Measurements from ENCODE around the gene PSTK.
A peak's percentile ranks its signal among the peaks of the same experiment; 100 is the strongest.

Gene PSTK

GRCh38 chr10:122980209-122981065, at the start of gene PSTK:
Gene PSTK (plus strand): TSS chr10:122980401. CDS start chr10:122980480, 79 bp downstream.
- Histone ChIP-seq H3K4me1 (ENCODE audit: control insufficient read depth, insufficient read depth, low read length, unreplicated experiment) (no peaks in the 10 kb centered on the region), H3K79me2 (ENCODE audit: control insufficient read depth, insufficient read depth, low read length, unreplicated experiment) (no peaks in the 10 kb centered on the region), H2AFZ (ENCODE audit: low read length, unreplicated experiment) (peak within 1 kb of the TSS; percentile 94), H3K27ac (ENCODE audit: low read depth, low read length) (peak within 1 kb of the TSS; percentile 74), H3K27me3 (ENCODE audit: insufficient read depth, low read length) (no peaks in the 10 kb centered on the region), H3K36me3 (ENCODE audit: insufficient read depth, low read length) (no peaks in the 10 kb centered on the region), H3K4me3 (ENCODE audit: low read depth, low read length) (peak within 1 kb of the TSS; percentile 89)

- no peaks in the 10 kb centered on the region for H3K4me1 ChIP-seq (ENCODE audit: control insufficient read depth, insufficient read depth, low read length, unreplicated experiment)
- no peak overlapping the region for H2AFZ ChIP-seq (ENCODE audit: low read length, unreplicated experiment)
Observed at GRCh38 chr10:122931088-122931906, 48.9 kb upstream of the PSTK start.

GRCh38 chr10:122939133-122939855, 40.9 kb upstream of the PSTK start:
- Histone ChIP-seq H3K27me3 (ENCODE audit: insufficient read depth, low read length) (no peaks in the 10 kb centered on the region), H3K4me1 (ENCODE audit: control insufficient read depth, insufficient read depth, low read length, unreplicated experiment) (peaks cover 26% of the 10 kb centered on the region), H3K4me3 (ENCODE audit: low read depth, low read length) (no peak overlapping the region), H3K36me3 (ENCODE audit: insufficient read depth, low read length) (peaks cover 39% of the 10 kb centered on the region), H3K79me2 (ENCODE audit: control insufficient read depth, insufficient read depth, low read length, unreplicated experiment) (peaks cover 5% of the 10 kb centered on the region), H3K27ac (ENCODE audit: low read depth, low read length) (peak overlapping the region; percentile 86), H2AFZ (ENCODE audit: low read length, unreplicated experiment) (no peak overlapping the region)

More at GRCh38 chr10:122931088-122931906, 48.9 kb upstream of the PSTK start:
- Histone ChIP-seq H3K79me2 (ENCODE audit: control insufficient read depth, insufficient read depth, low read length, unreplicated experiment) (no peaks in the 10 kb centered on the region), H3K27me3 (ENCODE audit: insufficient read depth, low read length) (no peaks in the 10 kb centered on the region), H3K27ac (ENCODE audit: low read depth, low read length) (no peak overlapping the region), H3K4me3 (ENCODE audit: low read depth, low read length) (no peak overlapping the region), H3K36me3 (ENCODE audit: insufficient read depth, low read length) (peaks cover 11% of the 10 kb centered on the region)

- H2AFZ ChIP-seq (ENCODE audit: low read length, unreplicated experiment): no peak overlapping the region
- peak overlapping the region; percentile 54; the same call in 1 of the 2 replicates for H3K4me3 ChIP-seq (ENCODE audit: low read depth, low read length)
- peaks cover 33% of the 10 kb centered on the region for H3K36me3 ChIP-seq (ENCODE audit: insufficient read depth, low read length)
- no peaks in the 10 kb centered on the region for H3K27me3 ChIP-seq (ENCODE audit: insufficient read depth, low read length)
- peak overlapping the region; percentile 86 for H3K27ac ChIP-seq (ENCODE audit: low read depth, low read length)
- H3K4me1 ChIP-seq (ENCODE audit: control insufficient read depth, insufficient read depth, low read length, unreplicated experiment): peaks cover 26% of the 10 kb centered on the region
- H3K79me2 ChIP-seq (ENCODE audit: control insufficient read depth, insufficient read depth, low read length, unreplicated experiment): peaks cover 5% of the 10 kb centered on the region
Observed at GRCh38 chr10:122939856-122940543, 40.2 kb upstream of the PSTK start.

- Histone ChIP-seq H3K4me3 (ENCODE audit: low read depth, low read length) (no peak overlapping the region), H3K79me2 (ENCODE audit: control insufficient read depth, insufficient read depth, low read length, unreplicated experiment) (peaks cover 14% of the 10 kb centered on the region), H3K27ac (ENCODE audit: low read depth, low read length) (no peak overlapping the region), H2AFZ (ENCODE audit: low read length, unreplicated experiment) (no peak overlapping the region), H3K36me3 (ENCODE audit: insufficient read depth, low read length) (peaks cover 29% of the 10 kb centered on the region), H3K27me3 (ENCODE audit: insufficient read depth, low read length) (no peaks in the 10 kb centered on the region), H3K4me1 (ENCODE audit: control insufficient read depth, insufficient read depth, low read length, unreplicated experiment) (peaks cover 11% of the 10 kb centered on the region)
Observed at GRCh38 chr10:122949296-122949695, 30.9 kb upstream of the PSTK start.

- no peaks in the 10 kb centered on the region for H3K27me3 ChIP-seq (ENCODE audit: insufficient read depth, low read length)
- H3K27ac ChIP-seq (ENCODE audit: low read depth, low read length): peak within 1 kb of the TSS; percentile 58; the same call in 1 of the 2 replicates
- peaks cover 9% of the 10 kb centered on the region for H3K36me3 ChIP-seq (ENCODE audit: insufficient read depth, low read length)
- H3K4me1 ChIP-seq (ENCODE audit: control insufficient read depth, insufficient read depth, low read length, unreplicated experiment): peaks cover 31% of the 10 kb centered on the region
- peak within 1 kb of the TSS; percentile 98 for H3K4me3 ChIP-seq (ENCODE audit: low read depth, low read length)
- H3K79me2 ChIP-seq (ENCODE audit: control insufficient read depth, insufficient read depth, low read length, unreplicated experiment): peaks cover 60% of the 10 kb centered on the region
- peak within 1 kb of the TSS; percentile 98 for H2AFZ ChIP-seq (ENCODE audit: low read length, unreplicated experiment)
Observed at GRCh38 chr10:122953902-122954730, 26.1 kb upstream of the PSTK start, which contains the start of gene C10orf88. Gene C10orf88 (minus strand): TSS chr10:122954227. CDS start chr10:122954178, 49 bp downstream.

GRCh38 chr10:122954731-122955050, 25.5 kb upstream of the PSTK start:
- Histone ChIP-seq H3K4me3 (ENCODE audit: low read depth, low read length) (peak overlapping the region; percentile 98), H3K36me3 (ENCODE audit: insufficient read depth, low read length) (peaks cover 8% of the 10 kb centered on the region), H3K27me3 (ENCODE audit: insufficient read depth, low read length) (no peaks in the 10 kb centered on the region), H3K27ac (ENCODE audit: low read depth, low read length) (no peak overlapping the region), H3K4me1 (ENCODE audit: control insufficient read depth, insufficient read depth, low read length, unreplicated experiment) (peaks cover 31% of the 10 kb centered on the region), H2AFZ (ENCODE audit: low read length, unreplicated experiment) (peak overlapping the region; percentile 98), H3K79me2 (ENCODE audit: control insufficient read depth, insufficient read depth, low read length, unreplicated experiment) (peaks cover 62% of the 10 kb centered on the region)

GRCh38 chr10:122955892-122956291, 24.3 kb upstream of the PSTK start:
- Histone ChIP-seq H3K27ac (ENCODE audit: low read depth, low read length) (no peak overlapping the region), H3K4me3 (ENCODE audit: low read depth, low read length) (peak overlapping the region; percentile 98), H3K4me1 (ENCODE audit: control insufficient read depth, insufficient read depth, low read length, unreplicated experiment) (peaks cover 31% of the 10 kb centered on the region), H2AFZ (ENCODE audit: low read length, unreplicated experiment) (no peak overlapping the region), H3K27me3 (ENCODE audit: insufficient read depth, low read length) (no peaks in the 10 kb centered on the region), H3K79me2 (ENCODE audit: control insufficient read depth, insufficient read depth, low read length, unreplicated experiment) (peaks cover 69% of the 10 kb centered on the region), H3K36me3 (ENCODE audit: insufficient read depth, low read length) (peaks cover 3% of the 10 kb centered on the region)

- H3K36me3 ChIP-seq (ENCODE audit: insufficient read depth, low read length): peaks cover 6% of the 10 kb centered on the region
- no peak overlapping the region for H2AFZ ChIP-seq (ENCODE audit: low read length, unreplicated experiment)
- peaks cover 25% of the 10 kb centered on the region for H3K4me1 ChIP-seq (ENCODE audit: control insufficient read depth, insufficient read depth, low read length, unreplicated experiment)
- H3K27ac ChIP-seq (ENCODE audit: low read depth, low read length): no peak overlapping the region
- no peaks in the 10 kb centered on the region for H3K27me3 ChIP-seq (ENCODE audit: insufficient read depth, low read length)
- no peak overlapping the region for H3K4me3 ChIP-seq (ENCODE audit: low read depth, low read length)
- peaks cover 69% of the 10 kb centered on the region for H3K79me2 ChIP-seq (ENCODE audit: control insufficient read depth, insufficient read depth, low read length, unreplicated experiment)
Observed at GRCh38 chr10:122957474-122957873, 22.7 kb upstream of the PSTK start.
